NCI-H1092 treated with DMSO at 0.1 percent for 48 hours (cell line): ENCODE measurements around the gene CD300C.
A peak's percentile ranks its signal among the peaks of the same experiment; 100 is the strongest.
"Not testable (repeated sequence)": the region's sequence is repeated elsewhere in the genome, so short reads cannot be mapped to it uniquely, and the experiment has no call there.

ENCODE experiments used
- DNase-seq: peaks from one replicate; lab custom pipeline; 2025; lab: John Stamatoyannopoulos, UW

Gene CD300C

DNA sequence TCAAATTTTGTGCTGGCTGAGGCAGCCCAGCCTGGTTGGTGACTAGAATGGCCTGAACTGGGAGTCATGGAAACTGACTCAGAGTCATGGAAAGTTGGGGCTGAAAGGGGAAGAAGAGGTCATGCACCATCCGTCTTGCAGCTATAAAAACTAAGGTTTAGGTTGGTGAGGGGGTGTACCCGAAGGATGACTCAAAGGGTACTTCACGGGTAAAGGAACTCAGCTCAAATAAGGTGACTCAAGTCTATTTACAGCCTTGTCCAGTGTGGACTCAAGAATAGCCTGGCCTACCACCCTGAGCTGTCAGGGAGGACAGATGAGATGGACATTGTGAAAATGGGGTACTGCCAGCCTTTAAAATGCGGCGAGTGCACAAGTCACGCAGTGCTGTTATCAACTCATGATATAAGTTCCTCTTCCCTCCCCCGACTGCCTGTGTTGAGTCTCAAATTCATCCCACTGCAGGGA lies 33.3 kb downstream of the CD300C start:
- DNase-seq = no peak

DNA sequence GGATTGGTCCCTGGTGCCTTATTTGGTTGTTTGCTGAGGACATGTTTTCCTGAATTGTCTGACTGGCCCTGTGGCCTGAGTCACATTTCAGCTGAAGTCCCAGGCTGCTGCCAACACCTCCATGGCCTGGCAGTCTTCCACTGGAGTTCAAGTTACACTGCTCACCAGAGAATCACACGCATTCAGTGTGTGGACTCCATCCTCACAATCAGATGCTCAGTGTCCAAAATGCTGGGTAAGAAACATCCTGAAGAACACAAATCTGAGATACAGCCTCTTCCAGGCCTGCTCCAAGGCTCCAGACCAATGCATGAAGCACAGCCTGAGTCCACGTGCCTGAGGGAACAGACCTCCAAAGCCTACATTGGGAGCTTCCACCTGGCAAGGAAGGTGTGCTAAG lies 33.9 kb downstream of the CD300C start:
- no peak for DNase-seq

DNA sequence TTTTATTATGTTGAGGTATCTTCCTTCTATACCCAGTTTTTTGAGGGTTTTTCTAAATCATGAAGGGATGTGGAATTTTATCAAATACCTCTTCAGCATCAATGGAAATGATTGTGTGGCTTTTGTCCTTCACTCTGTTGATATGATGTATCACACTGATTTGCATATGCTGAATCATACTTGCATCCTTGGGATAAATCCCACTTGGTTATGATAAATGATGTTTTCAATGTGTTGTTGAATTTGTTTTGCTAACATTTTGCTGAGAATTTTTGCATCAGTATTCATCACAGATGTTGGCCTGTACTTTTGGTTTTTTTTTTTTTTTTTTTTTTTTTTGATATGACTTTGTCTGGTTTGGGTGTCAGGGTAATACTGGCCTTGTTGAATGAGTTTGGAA lies 37.8 kb downstream of the CD300C start:
- no peak for DNase-seq

DNA sequence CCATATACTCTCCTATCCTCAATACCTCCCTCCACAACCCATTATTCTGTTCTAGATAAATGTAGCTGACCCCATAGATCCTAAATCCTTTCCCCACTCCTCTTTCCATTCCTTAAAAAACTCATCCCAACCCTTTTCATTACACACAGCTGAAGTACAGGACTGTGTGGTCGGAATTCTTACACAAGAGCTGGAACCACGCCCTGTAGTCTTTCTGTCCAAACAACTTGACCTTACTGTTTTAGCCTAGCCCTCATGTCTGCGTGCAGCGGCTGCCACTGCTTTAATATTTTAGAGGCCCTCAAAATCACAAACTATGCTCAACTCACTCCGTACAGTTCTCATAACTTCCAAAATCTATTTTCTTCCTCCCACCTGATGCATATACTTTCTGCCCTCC lies 42.0 kb downstream of the CD300C start:
- DNase-seq = not testable (repeated sequence)

- DNase-seq = no peak
Observed at GRCh38 chr17:74502861-74503260, 43.1 kb downstream of the CD300C start.

- no peak for DNase-seq
Observed at GRCh38 chr17:74499992-74500391, 45.9 kb downstream of the CD300C start.

- DNase-seq = no peak
Observed at GRCh38 chr17:74497471-74497870, 48.4 kb downstream of the CD300C start.

- DNase-seq = peak; percentile 49
Observed at GRCh38 chr17:74493331-74493833, 52.5 kb downstream of the CD300C start.

GRCh38 chr17:74491626-74492025 lies 54.3 kb downstream of the CD300C start:
- DNase-seq = no peak
